Pancreas (tissue), 10 donors: ENCODE data around the gene GALNT13. TPM values are rescaled to one million over a fixed set of nuclear protein-coding genes. Genes with fewer than 3 reads are reported as not detected.

ENCODE experiments used
- ATAC-seq, 4 donors: fragments of 200-7000 bp; cut with Tn5 transposase; one replicate each; pipeline versions ENCODE4 v1.8.0 to v1.9.1; 2020; ENCODE audit warnings: mild to moderate bottlenecking in 4 of 4, moderate library complexity in 4 of 4
- DNase-seq, 6 donors: peaks; one replicate each; pipeline ENCODE4 v3.0.0-alpha.2; 2020
- FAIRE-seq: peaks from 2 replicates; lab custom pipeline; 2012; peaks lifted over from hg19 to GRCh38; lab: Jason Lieb, UNC
- H3K27ac ChIP-seq, 4 donors: fragments of 200-600 bp; sonication (generic); 1 replicate in 3 of 4; 2 replicates in 1 of 4; pipeline versions ENCODE4 v1.5.0 to v1.8.0; 2020
- H3K27me3 ChIP-seq, 4 donors: fragments of 200-600 bp; one replicate each; pipeline ENCODE4 v1.8.0; 2021
- H3K36me3 ChIP-seq, 3 donors: fragments of 200-600 bp; sonication (generic) in 1 of 3; one replicate each; pipeline versions ENCODE4 v1.5.0 to v1.8.0; 2020 to 2021
- H3K4me1 ChIP-seq, 3 donors: fragments of 200-600 bp; one replicate each; pipeline ENCODE4 v1.8.0; 2021
- H3K4me3 ChIP-seq, 4 donors: fragments of 200-600 bp; sonication (generic) in 2 of 4; one replicate each; pipeline versions ENCODE4 v1.5.0 to v1.8.0; 2020 to 2021
- H3K9me3 ChIP-seq, 4 donors: fragments of 200-600 bp; one replicate each; pipeline ENCODE4 v1.8.0; 2021
- CTCF ChIP-seq, 4 donors: fragments of 200-600 bp; sonication (generic) in 3 of 4; IDR thresholded peaks; one replicate each; pipeline versions ENCODE4 v1.5.0 to v1.8.0; 2021; ENCODE audit warnings: antibody characterized with exemption in 4 of 4
- intact Hi-C, 3 donors: fragments of 100-400 bp; cut with DNase I; formaldehyde crosslinking; loops; one replicate each; pipeline versions ENCODE4 v1.11.1 to v1.14.2; 2022
- polyA plus RNA-seq, 2 donors: library from polyadenylated mRNA; stranded (reverse); fragments of 200-250 nt; gene quantifications; one replicate each; pipeline ENCODE4 v1.2.3, GENCODE V29; 2013
- total RNA-seq, 6 donors: library from RNA; stranded (reverse); fragmentation: NEBNext Ultra II Directional in 4 of 6; extraction: Animal tissue kit (Norgen Biotek cat#: 25700) in 4 of 6; gene quantifications; one replicate each; pipeline versions ENCODE4 v1.2.1 to v1.2.4, GENCODE V29; 2021 to 2023
- donor health status: healthy with polysubstance abuse.
- donor health status: DM: no; HTN: no; CAD: no; lungs with moderate emphysema.
- donor health status: DM: no; HTN: no; CAD: no.
- donor health status: control.
- donor health status: control.
- donor health status: Bipolar disorder and iron deficiency.
- donor health status: DM: yes; HTN: yes; CAD: no.
- donor health status: DM: no; HTN: no; CAD: no.
- donor health status: DM: no; HTN: no; CAD: no.
- donor health status: DM: yes; HTN: yes; CAD: no.

Gene GALNT13
- total and polyA plus RNA-seq, 8 donors = 0.09 to 1.8 (median 0.74) TPM

- FAIRE-seq (no peak), ATAC-seq (no peak), DNase-seq (no peak)
- Histone ChIP-seq H3K4me3 (no peak overlapping the region), H3K27ac (no peak overlapping the region), H3K4me1 (no peaks in the 10 kb centered on the region), H3K9me3 (no peaks in the 10 kb centered on the region), H3K27me3 (no peaks in the 10 kb centered on the region), H3K36me3 (no peaks in the 10 kb centered on the region)
- no peak for TF ChIP-seq CTCF (IDR thresholded peaks at IDR 0.05)
- intact Hi-C loops = no loop called here
These were observed 625.3 kb downstream of the GALNT13 start for GRCh38 chr2:154497019-154497418.
